HG03175 (cell line): ENCODE data around the gene CEP164.
"Not testable (repeated sequence)": the region's sequence is repeated elsewhere in the genome, so short reads cannot be mapped to it uniquely, and the experiment has no call there.

ENCODE experiments used
- ATAC-seq: cut with Tn5 transposase; IDR thresholded peaks from one replicate; pipeline ENCODE4 v1.9.1; 2021; ENCODE audit warnings: mild to moderate bottlenecking, moderate library complexity; ENCODE audit not compliant: unreplicated experiment

CEP164 gene

GRCh38 chr11:117392001-117392690 is 64.5 kb downstream of the CEP164 start:
- ATAC-seq: no peak

DNA sequence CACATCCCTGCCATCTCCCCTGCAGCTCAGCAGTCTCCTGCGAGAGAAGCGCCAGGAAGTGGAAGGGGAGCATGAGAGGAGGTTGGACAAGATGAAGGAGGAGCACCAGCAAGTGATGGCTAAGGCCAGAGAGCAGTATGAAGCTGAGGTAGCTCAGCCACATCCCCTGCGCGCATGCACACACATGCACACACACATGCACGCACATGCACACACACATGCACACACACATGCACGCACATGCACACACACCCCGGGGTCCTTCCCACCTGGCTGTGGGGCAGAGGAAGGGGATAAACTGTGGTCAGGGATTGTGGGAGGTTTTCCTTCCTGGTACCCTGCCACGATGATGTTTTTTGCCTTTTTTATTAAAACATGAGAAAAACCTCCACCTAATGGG is 65.3 kb downstream of the CEP164 start:
- ATAC-seq: no peak

- ATAC-seq: no peak
These were observed 66.7 kb downstream of the CEP164 start for GRCh38 chr11:117394221-117394925.

DNA sequence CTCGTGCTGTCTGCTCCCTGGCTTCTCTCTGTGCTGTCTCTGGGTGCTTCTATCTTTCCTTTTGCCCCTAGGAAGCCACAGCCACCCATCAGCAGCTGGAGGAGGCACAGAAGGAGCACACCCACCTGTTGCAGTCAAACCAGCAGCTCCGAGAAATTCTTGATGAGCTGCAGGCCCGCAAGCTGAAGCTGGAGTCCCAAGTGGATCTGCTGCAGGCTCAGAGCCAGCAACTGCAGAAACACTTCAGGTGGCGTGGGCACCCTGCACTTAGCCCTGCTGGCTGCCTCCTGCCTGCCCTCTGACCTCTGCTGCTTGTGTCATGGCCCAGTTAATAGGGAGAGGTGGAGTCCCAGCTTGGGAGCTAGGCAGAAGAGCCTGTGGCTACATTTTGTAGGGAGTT is 67.8 kb downstream of the CEP164 start:
- no peak for ATAC-seq

GRCh38 chr11:117396970-117397369 is 69.3 kb downstream of the CEP164 start:
- ATAC-seq: no peak

DNA sequence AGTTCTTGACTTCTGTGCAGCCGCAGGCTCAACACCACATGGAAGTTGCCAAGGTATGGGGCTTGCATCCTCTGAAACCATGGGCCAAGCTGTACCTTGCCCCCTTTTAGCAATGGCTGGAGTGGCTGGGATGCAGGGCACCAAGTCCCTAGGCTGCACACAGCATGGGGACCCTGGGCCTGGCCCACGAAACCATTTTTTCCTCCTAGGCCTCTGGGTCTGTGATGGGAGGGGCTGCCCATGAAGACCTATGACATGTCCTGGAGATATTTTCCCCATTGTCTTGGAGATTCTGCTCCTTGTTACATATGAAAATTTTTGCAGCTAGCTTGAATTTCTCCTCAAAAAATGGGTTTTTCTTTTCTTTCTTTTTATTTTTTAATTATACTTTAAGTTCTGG is 71.0 kb downstream of the CEP164 start:
- ATAC-seq: not testable (repeated sequence)

GRCh38 chr11:117399100-117399840 is 71.6 kb downstream of the CEP164 start:
- not testable (repeated sequence) for ATAC-seq

- ATAC-seq: not testable (repeated sequence)
These were observed 78.2 kb downstream of the CEP164 start for GRCh38 chr11:117405898-117406297.

DNA sequence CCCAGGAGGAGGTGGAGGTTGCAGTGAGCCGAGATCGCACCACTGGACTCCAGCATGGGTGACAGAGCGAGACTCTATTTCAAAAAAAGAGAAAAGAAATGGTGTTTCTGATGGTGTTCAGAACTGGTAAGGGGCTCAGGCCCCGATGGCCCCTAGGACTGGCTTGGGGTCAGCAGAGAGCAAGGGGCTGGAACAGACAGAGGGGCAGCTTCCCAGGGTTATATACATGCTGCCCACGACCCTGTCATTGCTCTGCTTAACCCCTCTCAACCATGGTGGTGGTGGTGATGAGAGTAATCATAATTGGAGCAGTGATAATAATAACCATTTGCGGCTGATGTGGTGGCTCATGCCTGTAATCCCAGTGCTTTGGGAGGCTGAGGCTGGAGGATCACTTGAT is 79.4 kb downstream of the CEP164 start:
- no peak for ATAC-seq

DNA sequence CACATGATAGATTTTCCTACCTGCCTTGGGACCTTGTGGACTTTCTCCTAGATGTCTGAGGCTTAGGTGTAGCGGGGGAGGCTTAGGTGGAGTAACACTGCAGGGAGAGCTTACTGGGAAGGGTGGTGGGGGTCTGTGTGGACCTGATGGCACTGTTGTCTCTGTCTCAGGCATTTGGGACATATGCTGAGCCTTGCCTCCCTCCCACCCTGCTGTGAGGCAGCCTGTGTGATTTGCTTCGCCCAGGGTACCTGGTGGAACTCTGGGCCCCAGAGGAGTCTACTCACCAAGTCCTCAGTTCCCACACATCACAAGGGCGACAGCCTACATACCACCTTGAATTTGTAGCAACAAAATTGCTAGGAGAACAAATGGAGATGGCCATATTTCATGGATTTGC is 80.7 kb downstream of the CEP164 start:
- no peak for ATAC-seq

- no peak for ATAC-seq
These were observed 81.9 kb downstream of the CEP164 start for GRCh38 chr11:117409511-117409910.

DNA sequence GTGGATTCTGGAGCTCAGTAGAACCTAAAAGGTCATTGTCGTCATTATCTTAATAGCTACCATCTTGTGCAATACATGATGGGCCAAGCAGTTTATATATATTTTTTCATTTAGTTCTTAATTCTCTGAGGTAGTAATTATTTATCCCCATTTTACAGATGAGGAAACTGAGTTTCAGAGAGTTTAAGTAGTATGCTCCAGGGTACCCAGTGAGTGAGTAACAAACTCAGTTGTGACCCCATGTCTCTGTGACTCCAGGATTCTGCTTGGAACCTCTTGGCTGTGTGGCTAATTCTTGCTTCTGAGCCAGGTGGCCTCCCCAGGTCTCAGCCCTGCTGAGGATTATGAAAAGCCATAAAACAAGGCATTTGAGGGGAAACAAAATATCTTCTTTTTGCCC is 82.6 kb downstream of the CEP164 start:
- ATAC-seq: no peak

DNA sequence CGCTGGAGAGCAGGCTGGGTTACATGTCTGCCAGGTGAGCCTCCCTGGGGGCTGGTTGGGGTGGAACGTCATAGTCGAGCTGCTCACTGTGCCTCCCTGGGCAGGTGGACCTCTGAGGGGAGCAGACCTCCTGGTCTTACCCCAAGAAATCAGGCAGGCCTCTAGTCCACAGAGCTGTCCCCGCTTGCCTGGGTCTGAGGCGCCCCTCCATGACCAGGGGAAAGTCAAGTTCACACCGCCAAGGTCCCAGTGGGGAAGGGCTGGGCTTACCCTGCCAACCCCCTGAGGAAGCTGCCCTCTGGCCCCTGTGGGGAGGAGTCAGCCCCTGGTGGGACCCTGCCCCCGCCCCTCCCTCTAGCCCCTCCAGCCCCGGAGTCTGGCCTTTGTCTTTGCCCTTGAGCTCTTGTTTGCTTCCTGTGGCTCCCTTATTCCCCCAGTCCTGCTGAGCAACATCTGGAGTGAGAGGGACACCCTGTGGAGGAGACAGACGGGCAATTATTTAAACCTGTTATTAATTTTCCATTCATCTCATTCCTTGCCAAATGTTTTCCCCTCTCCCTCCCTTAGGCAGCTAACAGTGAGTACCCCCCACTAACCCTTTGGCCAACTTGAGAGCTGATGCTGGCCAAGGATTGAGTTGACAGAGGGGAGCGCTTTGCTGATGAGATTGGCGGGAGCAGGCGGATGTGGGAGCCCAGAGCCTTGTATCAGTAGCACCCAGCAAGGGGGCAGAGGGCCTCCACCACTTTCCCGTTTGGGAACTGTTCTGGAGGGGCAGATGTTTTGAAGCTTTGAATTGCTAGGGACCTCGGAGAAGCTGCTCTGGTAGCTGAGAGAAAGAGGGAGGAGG is 83.4 kb downstream of the CEP164 start:
- ATAC-seq: no peak

DNA sequence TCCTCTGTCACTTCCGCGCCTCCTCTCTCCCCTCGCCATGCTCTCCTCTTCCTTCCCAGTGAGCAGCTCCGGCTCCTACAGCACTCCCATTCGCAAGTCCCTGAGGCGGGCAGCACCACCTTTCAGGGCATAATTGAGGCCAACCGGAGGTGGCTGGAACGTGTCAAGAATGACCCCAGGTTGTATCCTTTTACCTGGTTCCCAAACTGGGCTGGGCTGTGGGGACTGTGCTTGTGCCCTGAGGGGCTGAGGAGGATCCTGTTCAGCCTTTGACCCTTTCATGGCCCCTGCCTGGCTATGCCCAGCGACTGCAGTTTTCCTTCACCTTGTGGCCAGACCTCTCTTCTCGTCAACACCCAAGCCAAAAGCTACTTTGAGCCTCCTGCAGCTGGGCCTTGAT is 84.1 kb downstream of the CEP164 start:
- ATAC-seq: no peak

GRCh38 chr11:117412176-117412575 is 84.5 kb downstream of the CEP164 start:
- ATAC-seq: no peak

GRCh38 chr11:117412653-117413275 is 85.1 kb downstream of the CEP164 start:
- no peak for ATAC-seq

DNA sequence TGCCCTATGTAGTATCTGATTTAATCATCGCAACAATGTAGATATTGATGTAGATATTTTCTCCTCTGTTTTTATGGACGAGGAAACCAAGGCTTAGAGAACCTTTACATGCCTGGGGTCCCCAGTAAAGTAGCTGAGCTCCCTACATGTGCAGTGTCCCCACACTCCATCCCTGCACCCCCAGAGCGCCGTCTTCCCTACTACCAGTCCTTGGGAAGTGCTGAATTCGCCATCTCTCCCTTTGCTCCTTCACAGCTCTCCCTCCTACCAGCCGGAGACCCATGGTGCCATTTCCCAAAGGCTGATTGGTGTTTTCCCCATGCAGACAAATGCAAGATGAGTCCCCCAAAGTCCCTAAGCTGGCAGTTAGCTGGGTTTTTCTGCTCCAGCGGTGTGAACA is 86.0 kb downstream of the CEP164 start:
- ATAC-seq: no peak

DNA sequence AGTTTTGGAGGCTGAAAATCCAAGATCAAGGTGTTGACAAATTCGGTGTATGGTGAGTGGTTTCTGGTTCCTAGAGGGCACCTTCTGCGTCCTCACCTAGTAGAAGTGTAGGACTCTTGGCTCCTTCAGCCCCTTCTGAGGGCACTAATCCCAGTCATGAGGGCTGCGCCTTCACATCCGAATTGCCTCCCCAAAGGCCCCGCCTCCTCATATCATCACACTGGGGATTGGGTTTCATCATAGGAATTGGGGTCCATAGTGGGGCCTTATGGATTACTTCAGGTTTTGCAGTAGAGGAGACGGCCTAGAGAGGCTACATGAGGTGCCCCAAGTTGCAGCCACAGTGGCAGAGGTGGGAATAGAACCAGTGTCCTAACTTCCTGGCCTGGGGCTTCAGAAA is 87.1 kb downstream of the CEP164 start:
- no peak for ATAC-seq

DNA sequence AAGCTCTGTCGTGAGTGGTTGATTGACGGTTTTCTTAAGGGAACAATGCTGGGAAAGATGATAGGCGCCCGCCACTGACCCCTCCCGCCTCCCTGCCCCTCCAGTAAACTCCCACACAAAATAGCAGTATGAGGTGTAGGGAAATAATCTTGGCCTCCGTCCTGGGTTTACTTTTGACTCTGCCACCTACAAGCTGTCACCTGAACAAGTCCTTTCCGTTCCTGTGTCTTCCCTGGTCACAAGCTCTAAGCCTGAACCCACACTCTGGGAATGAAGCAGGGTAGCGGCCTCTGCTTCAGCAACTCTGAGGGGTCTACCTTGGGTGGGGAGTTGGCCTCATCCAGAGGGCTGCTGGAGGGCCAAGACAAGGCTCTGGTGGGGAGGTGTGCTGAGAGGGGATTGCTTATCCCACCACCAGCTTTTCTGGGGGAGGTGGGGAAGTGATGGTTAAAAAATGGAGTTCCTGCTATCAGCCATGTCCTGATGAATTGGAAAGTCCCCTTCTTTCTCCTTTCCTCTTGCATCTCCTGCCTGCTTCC is 87.8 kb downstream of the CEP164 start:
- ATAC-seq: no peak

DNA sequence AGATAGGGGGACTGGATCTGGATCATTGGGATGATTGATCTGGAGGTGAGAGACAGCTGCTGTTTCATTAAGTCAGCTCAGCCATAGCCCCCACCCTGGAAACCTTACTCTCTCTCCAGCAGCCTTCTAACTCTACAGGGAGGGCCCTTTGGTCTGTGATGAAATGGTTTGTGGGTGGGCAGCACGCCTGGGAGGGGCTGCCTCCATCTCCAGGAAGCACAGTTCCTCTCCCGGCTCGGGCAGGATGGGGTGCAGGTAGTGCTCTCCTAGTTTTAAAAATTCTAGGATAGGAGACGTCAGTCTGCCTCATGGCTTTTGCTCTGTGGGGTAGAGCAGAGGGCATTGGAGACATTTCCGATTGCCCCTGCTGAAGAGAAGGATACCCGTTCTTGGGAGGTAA is 89.7 kb downstream of the CEP164 start:
- no peak for ATAC-seq
